ENCODE measurements around the gene ADIG. TPM values are rescaled to one million over a fixed set of nuclear protein-coding genes. Genes with fewer than 3 reads are reported as not detected.

ADIG gene
- total RNA-seq, 1 donor, result not detected

DNA sequence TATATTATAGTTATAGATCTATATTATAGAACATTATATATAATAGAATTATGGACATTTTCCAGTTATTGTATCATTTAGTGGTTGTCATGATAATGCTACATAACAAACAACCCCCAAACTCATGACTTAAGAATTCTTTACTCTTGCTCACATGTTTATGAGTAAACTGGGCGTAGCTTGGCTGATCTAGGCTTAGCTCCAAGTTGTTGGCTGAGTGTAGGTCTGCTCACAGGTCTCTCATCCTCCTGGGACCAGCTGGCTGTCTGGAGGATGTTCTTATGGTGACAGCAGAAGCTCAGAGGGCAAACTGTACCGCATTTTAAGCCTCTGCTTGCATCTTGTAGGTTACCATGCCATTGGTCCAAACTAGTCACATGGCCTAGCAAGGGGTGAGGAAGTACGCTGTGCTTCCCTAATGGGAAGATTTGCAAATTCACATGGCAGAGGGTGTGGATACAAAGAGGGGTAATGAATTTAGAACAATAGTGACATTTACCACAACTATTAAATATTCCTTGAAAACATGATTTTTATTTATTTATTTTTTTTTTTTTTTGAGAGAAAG, 54.8 kb downstream of the ADIG start:
- H3K27ac ChIP-seq (ENCODE audit: low read depth, low read length), result no peak overlapping the region
- H3K4me3 ChIP-seq (ENCODE audit: insufficient read depth, low read length), result no peak overlapping the region
- TF ChIP-seq, protein P1, sequence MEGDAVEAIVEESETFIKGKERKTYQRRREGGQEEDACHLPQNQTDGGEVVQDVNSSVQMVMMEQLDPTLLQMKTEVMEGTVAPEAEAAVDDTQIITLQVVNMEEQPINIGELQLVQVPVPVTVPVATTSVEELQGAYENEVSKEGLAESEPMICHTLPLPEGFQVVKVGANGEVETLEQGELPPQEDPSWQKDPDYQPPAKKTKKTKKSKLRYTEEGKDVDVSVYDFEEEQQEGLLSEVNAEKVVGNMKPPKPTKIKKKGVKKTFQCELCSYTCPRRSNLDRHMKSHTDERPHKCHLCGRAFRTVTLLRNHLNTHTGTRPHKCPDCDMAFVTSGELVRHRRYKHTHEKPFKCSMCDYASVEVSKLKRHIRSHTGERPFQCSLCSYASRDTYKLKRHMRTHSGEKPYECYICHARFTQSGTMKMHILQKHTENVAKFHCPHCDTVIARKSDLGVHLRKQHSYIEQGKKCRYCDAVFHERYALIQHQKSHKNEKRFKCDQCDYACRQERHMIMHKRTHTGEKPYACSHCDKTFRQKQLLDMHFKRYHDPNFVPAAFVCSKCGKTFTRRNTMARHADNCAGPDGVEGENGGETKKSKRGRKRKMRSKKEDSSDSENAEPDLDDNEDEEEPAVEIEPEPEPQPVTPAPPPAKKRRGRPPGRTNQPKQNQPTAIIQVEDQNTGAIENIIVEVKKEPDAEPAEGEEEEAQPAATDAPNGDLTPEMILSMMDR (IDR thresholded peaks at IDR 0.05; ENCODE audit: extremely low read depth, low read depth, low read length), result no peak
- H3K4me2 ChIP-seq (ENCODE audit: insufficient read depth, low read length), result no peak overlapping the region
- DNase-seq (ENCODE audit: insufficient read length, low spot score, missing footprints), result no peak
- H2AFZ ChIP-seq (ENCODE audit: low read length), result no peak overlapping the region
- H3K27me3 ChIP-seq (ENCODE audit: insufficient read depth, low read length), result no peaks in the 10 kb centered on the region
- H3K4me1 ChIP-seq (ENCODE audit: insufficient read depth, low read length), result no peaks in the 10 kb centered on the region
- H4K20me1 ChIP-seq (ENCODE audit: insufficient read depth, low read length), result no peaks in the 10 kb centered on the region
- H3K79me2 ChIP-seq (ENCODE audit: insufficient read depth, low read length), result no peaks in the 10 kb centered on the region
- no peaks in the 10 kb centered on the region for H3K9me3 ChIP-seq (ENCODE audit: low read depth, low read length)
- H3K36me3 ChIP-seq (ENCODE audit: insufficient read depth, low read length), result no peaks in the 10 kb centered on the region

Other genes with a start within 250 kb of the ADIG start
- 1.8 and 2.9 TPM in 2 replicates for gene LBP, start 234.7 kb upstream of the ADIG start, total RNA-seq
- gene SNHG17, start 145.9 kb upstream of the ADIG start, total RNA-seq, result 5.6 and 6.9 TPM in 2 replicates
- gene RALGAPB, start 108.4 kb upstream of the ADIG start, total RNA-seq, result 42.7 and 43.6 TPM in 2 replicates
- gene ARHGAP40, start 20.6 kb downstream of the ADIG start, total RNA-seq, result not detected in 2 replicates
- not detected in 2 replicates for gene SLC32A1, start 143.3 kb downstream of the ADIG start, total RNA-seq
- gene ACTR5, start 167.3 kb downstream of the ADIG start, total RNA-seq, result 5.8 and 6.2 TPM in 2 replicates
- gene PPP1R16B, start 224.5 kb downstream of the ADIG start, total RNA-seq, result not detected in 2 replicates